Ascending aorta (tissue), 2 donors: ENCODE results near the gene USP47. TPM values are rescaled to one million over a fixed set of nuclear protein-coding genes. Genes with fewer than 3 reads are reported as not detected.

Experiments
- DNase-seq, 2 donors: peaks; one replicate each; pipeline ENCODE4 v3.0.0-alpha.2; 2019; ENCODE audit warnings: low spot score in 2 of 2
- H3K27ac ChIP-seq, 2 donors: fragments of 200-600 bp; sonication (generic); one replicate each; pipeline ENCODE4 v1.5.1; 2016 to 2017; ENCODE audit warnings: mild to moderate bottlenecking in 1 of 2
- H3K27me3 ChIP-seq: fragments of 200-600 bp; sonication (generic); one replicate; pipeline ENCODE4 v1.5.1; 2017
- H3K36me3 ChIP-seq, 2 donors: fragments of 200-600 bp; sonication (generic); one replicate each; pipeline ENCODE4 v1.5.1; 2016
- H3K4me1 ChIP-seq, 2 donors: fragments of 200-600 bp; sonication (generic); one replicate each; pipeline ENCODE4 v1.5.1; 2016 to 2017; ENCODE audit warnings: mild to moderate bottlenecking in 1 of 2
- H3K4me3 ChIP-seq, 2 donors: fragments of 200-600 bp; sonication (generic); one replicate each; pipeline ENCODE4 v1.5.1; 2016 to 2017; ENCODE audit warnings: mild to moderate bottlenecking in 1 of 2
- H3K9me3 ChIP-seq, 2 donors: fragments of 200-600 bp; sonication (generic); one replicate each; pipeline ENCODE4 v1.5.1; 2016
- CTCF ChIP-seq, 3 experiments: fragments of 200-600 bp in 2 of 3; fragments of 450-650 bp in 1 of 3; sonication (generic) in 2 of 3; IDR thresholded peaks; one replicate each; pipeline ENCODE4 v1.5.1; 2016 to 2019; ENCODE audit warnings: antibody characterized with exemption in 3 of 3, mild to moderate bottlenecking in 1 of 3, moderate library complexity in 1 of 3
- intact Hi-C: fragments of 100-400 bp; cut with DNase I; formaldehyde crosslinking; loops from one replicate; pipeline ENCODE4 v1.15.1; 2023
- total RNA-seq: library from RNA; depleted of rRNA; stranded (reverse); fragments of >200 nt; gene quantifications from one replicate; pipeline ENCODE4 v1.1.0, GENCODE V29; 2016

The USP47 gene
- total RNA-seq, 1 donor from 2014 or later = 18.2 TPM

GRCh38 chr11:11937433-11937832 is 95.7 kb downstream of the USP47 start:
- Histone ChIP-seq H3K27me3 (no peaks in the 10 kb centered on the region), H3K36me3 (peaks cover 37 to 47% of the 10 kb centered on the region in 2 donors), H3K27ac (no peak overlapping the region), H3K4me1 (no peaks in the 10 kb centered on the region), H3K4me3 (no peak overlapping the region), H3K9me3 (no peaks in the 10 kb centered on the region)
- no peak for DNase-seq
- intact Hi-C loops = no loop called here
- TF ChIP-seq CTCF (IDR thresholded peaks at IDR 0.05) = no peak

- Histone ChIP-seq H3K27ac (no peak overlapping the region), H3K9me3 (no peaks in the 10 kb centered on the region), H3K27me3 (no peaks in the 10 kb centered on the region), H3K4me1 (no peaks in the 10 kb centered on the region), H3K4me3 (no peak overlapping the region), H3K36me3 (peaks cover 39 to 49% of the 10 kb centered on the region in 2 donors)
- no peak for TF ChIP-seq CTCF (IDR thresholded peaks at IDR 0.05)
- no peak for DNase-seq
- intact Hi-C loops = no loop called here
Observed at GRCh38 chr11:11937957-11938356, 96.2 kb downstream of the USP47 start.

GRCh38 chr11:11940551-11940950 is 98.8 kb downstream of the USP47 start:
- Histone ChIP-seq H3K36me3 (peaks cover 35 to 39% of the 10 kb centered on the region in 2 donors), H3K4me1 (no peaks in the 10 kb centered on the region), H3K9me3 (no peaks in the 10 kb centered on the region), H3K27me3 (no peaks in the 10 kb centered on the region), H3K4me3 (no peak overlapping the region), H3K27ac (no peak overlapping the region)
- TF ChIP-seq CTCF (IDR thresholded peaks at IDR 0.05) = no peak
- intact Hi-C loops = no loop called here
- no peak for DNase-seq

GRCh38 chr11:11942668-11943067 is 100.9 kb downstream of the USP47 start:
- Histone ChIP-seq H3K4me3 (no peak overlapping the region), H3K36me3 (peaks cover 31 to 38% of the 10 kb centered on the region in 2 donors), H3K4me1 (no peaks in the 10 kb centered on the region), H3K27me3 (no peaks in the 10 kb centered on the region), H3K27ac (no peak overlapping the region), H3K9me3 (no peaks in the 10 kb centered on the region)
- intact Hi-C loops = no loop called here
- DNase-seq = no peak
- no peak for TF ChIP-seq CTCF (IDR thresholded peaks at IDR 0.05)

- intact Hi-C loops = no loop called here
- Histone ChIP-seq H3K4me1 (no peaks in the 10 kb centered on the region), H3K27ac (no peak overlapping the region), H3K9me3 (no peaks in the 10 kb centered on the region), H3K27me3 (no peaks in the 10 kb centered on the region), H3K36me3 (peaks cover 25 to 29% of the 10 kb centered on the region in 2 donors), H3K4me3 (no peak overlapping the region)
- TF ChIP-seq CTCF (IDR thresholded peaks at IDR 0.05) = no peak
- DNase-seq = no peak
Observed at GRCh38 chr11:11944444-11944843, 102.7 kb downstream of the USP47 start.

GRCh38 chr11:11946180-11946579 is 104.4 kb downstream of the USP47 start:
- H3K4me1 ChIP-seq = no peaks in the 10 kb centered on the region
- no peak for TF ChIP-seq CTCF (IDR thresholded peaks at IDR 0.05)
- H3K4me3 ChIP-seq = no peak overlapping the region
- no peak for DNase-seq
- no peaks in the 10 kb centered on the region for H3K9me3 ChIP-seq
- intact Hi-C loops = no loop called here
- H3K36me3 ChIP-seq = peaks cover 24 to 28% of the 10 kb centered on the region in 2 donors
- H3K27ac ChIP-seq = no peak overlapping the region
- no peaks in the 10 kb centered on the region for H3K27me3 ChIP-seq
